Trophoblast cell (in vitro differentiated cells and primary cell): Measurements from ENCODE around the gene FAXC.

ENCODE experiments used
- DNase-seq, 2 donors: peaks; one replicate each; pipeline ENCODE4 v3.0.0-alpha.2; 2016
- H2AFZ ChIP-seq: 2 replicates; pipeline ENCODE4 v1.6.1; 2013; ENCODE audit warnings: low read length, moderate library complexity, mild to moderate bottlenecking; ENCODE audit not compliant: insufficient read depth, poor library complexity
- H2AK5ac ChIP-seq: 2 replicates; pipeline ENCODE4 v1.6.1; 2013; ENCODE audit warnings: mild to moderate bottlenecking, low read length
- H2BK120ac ChIP-seq: 2 replicates; pipeline ENCODE4 v1.6.1; 2013; ENCODE audit warnings: low read length, mild to moderate bottlenecking, moderate library complexity; ENCODE audit not compliant: insufficient read depth, poor library complexity
- H2BK12ac ChIP-seq: 2 replicates; pipeline ENCODE4 v1.6.1; 2013; ENCODE audit warnings: mild to moderate bottlenecking, low read length, moderate library complexity
- H2BK5ac ChIP-seq: 2 replicates; pipeline ENCODE4 v1.6.1; 2013; ENCODE audit warnings: low read length, low read depth, moderate library complexity, mild to moderate bottlenecking; ENCODE audit not compliant: poor library complexity
- H3K14ac ChIP-seq: 2 replicates; pipeline ENCODE4 v1.6.1; 2013; ENCODE audit warnings: mild to moderate bottlenecking, low read length
- H3K18ac ChIP-seq: 2 replicates; pipeline ENCODE4 v1.6.1; 2013; ENCODE audit warnings: mild to moderate bottlenecking, low read length
- H3K23ac ChIP-seq: 2 replicates; pipeline ENCODE4 v1.6.1; 2013; ENCODE audit warnings: low read length
- H3K27ac ChIP-seq: 2 replicates; pipeline ENCODE4 v1.5.1; 2013; ENCODE audit warnings: low read depth, mild to moderate bottlenecking, inconsistent platforms, low read length, moderate library complexity
- H3K27me3 ChIP-seq: 2 replicates; pipeline ENCODE4 v1.6.1; 2013; ENCODE audit warnings: inconsistent platforms, mild to moderate bottlenecking, low read length, moderate library complexity; ENCODE audit not compliant: insufficient read depth
- H3K36me3 ChIP-seq, 2 experiments: 1 replicate in 1 of 2; 2 replicates in 1 of 2; pipeline ENCODE4 v1.6.1; 2013; ENCODE audit warnings: low read length in 2 of 2, mild to moderate bottlenecking in 2 of 2, moderate library complexity in 1 of 2; ENCODE audit not compliant: insufficient read depth in 2 of 2, control insufficient read depth in 1 of 2
- H3K4ac ChIP-seq: 2 replicates; pipeline ENCODE4 v1.6.1; 2013; ENCODE audit warnings: low read depth, mild to moderate bottlenecking, low read length, moderate library complexity
- H3K4me1 ChIP-seq, 2 experiments: 1 replicate in 1 of 2; 2 replicates in 1 of 2; pipeline ENCODE4 v1.6.1; 2013; ENCODE audit warnings: low read length in 2 of 2, mild to moderate bottlenecking in 2 of 2, moderate library complexity in 1 of 2; ENCODE audit not compliant: insufficient read depth in 2 of 2, control insufficient read depth in 1 of 2
- H3K4me2 ChIP-seq: 2 replicates; pipeline ENCODE4 v1.6.1; 2013; ENCODE audit warnings: inconsistent platforms, mild to moderate bottlenecking, low read length, moderate library complexity
- H3K4me3 ChIP-seq: 2 replicates; pipeline ENCODE4 v1.5.1; 2013; ENCODE audit warnings: mild to moderate bottlenecking, low read depth, low read length, inconsistent platforms
- H3K79me1 ChIP-seq: one replicate; pipeline ENCODE4 v1.6.1; 2013; ENCODE audit warnings: low read length
- H3K79me2 ChIP-seq: 2 replicates; pipeline ENCODE4 v1.6.1; 2013; ENCODE audit warnings: low read length, mild to moderate bottlenecking; ENCODE audit not compliant: control insufficient read depth, insufficient read depth, poor library complexity
- H3K9ac ChIP-seq: 2 replicates; pipeline ENCODE4 v1.6.1; 2013; ENCODE audit warnings: mild to moderate bottlenecking, low read length
- H3K9me3 ChIP-seq: 2 replicates; pipeline ENCODE4 v1.6.1; 2013; ENCODE audit warnings: low read depth, mild to moderate bottlenecking, control low read depth, inconsistent platforms, low read length; ENCODE audit not compliant: insufficient read depth
- H4K12ac ChIP-seq: 2 replicates; pipeline ENCODE4 v1.6.1; 2013; ENCODE audit warnings: low read depth, mild to moderate bottlenecking, low read length, moderate library complexity
- H4K8ac ChIP-seq: 2 replicates; pipeline ENCODE4 v1.6.1; 2013; ENCODE audit warnings: low read depth, mild to moderate bottlenecking, low read length, moderate library complexity
- H4K91ac ChIP-seq: one replicate; pipeline ENCODE4 v1.6.1; 2013; ENCODE audit warnings: low read depth, mild to moderate bottlenecking, low read length, moderate library complexity
- WGBS: extraction: QIAGEN DNeasy Blood & Tissue Kit; methylation state at CpG from one replicate; pipeline ENCODE4 v1.1.7; 2013; ENCODE audit warnings: missing lambda C conversion rate; ENCODE audit not compliant: insufficient read length, insufficient coverage; ENCODE audit errors: extremely low coverage; 5-methylcytosine and 5-hydroxymethylcytosine counted together

FAXC gene

GRCh38 chr6:99254616-99255550 lies 94.6 kb downstream of the FAXC start:
- Histone ChIP-seq H3K4me3 (no peak overlapping the region), H3K79me1 (no peaks in the 10 kb centered on the region), H3K23ac (no peak overlapping the region)

GRCh38 chr6:99253271-99253670 lies 96.2 kb downstream of the FAXC start:
- H4K91ac ChIP-seq: no peak overlapping the region
- no peak overlapping the region for H3K14ac ChIP-seq
- no peaks in the 10 kb centered on the region for H3K4me1 ChIP-seq
- no peaks in the 10 kb centered on the region for H3K36me3 ChIP-seq
- H3K4me3 ChIP-seq: no peak overlapping the region
- no peaks in the 10 kb centered on the region for H3K79me2 ChIP-seq
- no peak overlapping the region for H2BK12ac ChIP-seq
- no peak overlapping the region for H2BK5ac ChIP-seq
- no peak overlapping the region for H2AFZ ChIP-seq
- no CpG with 5 or more reads among the region's 2 CpGs for WGBS
- no peak for DNase-seq
- no peak overlapping the region for H3K27ac ChIP-seq
- H4K12ac ChIP-seq: no peak overlapping the region
- no peak overlapping the region for H3K9ac ChIP-seq
- no peaks in the 10 kb centered on the region for H3K27me3 ChIP-seq
- no peak overlapping the region for H2AK5ac ChIP-seq
- H3K79me1 ChIP-seq: no peaks in the 10 kb centered on the region
- no peak overlapping the region for H3K4me2 ChIP-seq
- no peak overlapping the region for H2BK120ac ChIP-seq
- no peak overlapping the region for H3K4ac ChIP-seq
- no peak overlapping the region for H3K18ac ChIP-seq
- H3K23ac ChIP-seq: no peak overlapping the region
- no peaks in the 10 kb centered on the region for H3K9me3 ChIP-seq
- H4K8ac ChIP-seq: no peak overlapping the region

More at GRCh38 chr6:99254616-99255550, 94.6 kb downstream of the FAXC start:
- no peak overlapping the region for H4K12ac ChIP-seq
- H2BK5ac ChIP-seq: no peak overlapping the region
- H3K18ac ChIP-seq: no peak overlapping the region
- H3K14ac ChIP-seq: no peak overlapping the region
- H2BK12ac ChIP-seq: no peak overlapping the region
- H3K27ac ChIP-seq: no peak overlapping the region
- H3K4me1 ChIP-seq: no peaks in the 10 kb centered on the region
- H3K9me3 ChIP-seq: no peaks in the 10 kb centered on the region
- H3K4me2 ChIP-seq: no peak overlapping the region
- DNase-seq: no peak
- H3K4ac ChIP-seq: no peak overlapping the region
- H3K79me2 ChIP-seq: no peaks in the 10 kb centered on the region
- no peak overlapping the region for H4K91ac ChIP-seq
- no CpG with 5 or more reads among the region's 20 CpGs for WGBS
- no peak overlapping the region for H2AK5ac ChIP-seq
- H2BK120ac ChIP-seq: no peak overlapping the region
- H3K27me3 ChIP-seq: no peaks in the 10 kb centered on the region
- H4K8ac ChIP-seq: no peak overlapping the region
- no peak overlapping the region for H3K9ac ChIP-seq
- no peaks in the 10 kb centered on the region for H3K36me3 ChIP-seq
- no peak overlapping the region for H2AFZ ChIP-seq

- no peak overlapping the region for H3K9ac ChIP-seq
- H3K4me2 ChIP-seq: no peak overlapping the region
- no peaks in the 10 kb centered on the region for H3K79me1 ChIP-seq
- no CpG with 5 or more reads among the region's 9 CpGs for WGBS
- no peak overlapping the region for H2BK5ac ChIP-seq
- H3K36me3 ChIP-seq: no peaks in the 10 kb centered on the region
- H3K4ac ChIP-seq: no peak overlapping the region
- no peak overlapping the region for H3K18ac ChIP-seq
- H3K4me3 ChIP-seq: no peak overlapping the region
- no peaks in the 10 kb centered on the region for H3K27me3 ChIP-seq
- H3K4me1 ChIP-seq: no peaks in the 10 kb centered on the region
- no peaks in the 10 kb centered on the region for H3K9me3 ChIP-seq
- H2AK5ac ChIP-seq: no peak overlapping the region
- no peak overlapping the region for H4K12ac ChIP-seq
- no peak overlapping the region for H2BK12ac ChIP-seq
- H4K91ac ChIP-seq: no peak overlapping the region
- H3K14ac ChIP-seq: no peak overlapping the region
- no peak overlapping the region for H3K27ac ChIP-seq
- H2BK120ac ChIP-seq: no peak overlapping the region
- H2AFZ ChIP-seq: no peak overlapping the region
- no peak overlapping the region for H3K23ac ChIP-seq
- DNase-seq: no peak
- no peaks in the 10 kb centered on the region for H3K79me2 ChIP-seq
- no peak overlapping the region for H4K8ac ChIP-seq
Observed at GRCh38 chr6:99252421-99252820, 97.1 kb downstream of the FAXC start.

- Histone ChIP-seq H3K4me2 (no peak overlapping the region), H2BK120ac (no peak overlapping the region), H4K91ac (no peak overlapping the region), H3K79me1 (no peaks in the 10 kb centered on the region), H3K36me3 (no peaks in the 10 kb centered on the region), H3K27ac (no peak overlapping the region), H2BK5ac (no peak overlapping the region), H3K4me1 (no peaks in the 10 kb centered on the region), H3K23ac (no peak overlapping the region), H2AFZ (no peak overlapping the region), H3K9me3 (no peaks in the 10 kb centered on the region), H3K9ac (no peak overlapping the region), H3K4me3 (no peak overlapping the region), H3K4ac (no peak overlapping the region), H2BK12ac (no peak overlapping the region), H3K27me3 (no peaks in the 10 kb centered on the region), H2AK5ac (no peak overlapping the region), H3K18ac (no peak overlapping the region), H4K12ac (no peak overlapping the region), H3K79me2 (no peaks in the 10 kb centered on the region), H4K8ac (no peak overlapping the region), H3K14ac (no peak overlapping the region)
- DNase-seq: no peak
- WGBS: no CpG with 5 or more reads among the region's 2 CpGs
Observed at GRCh38 chr6:99250476-99250875, 99.0 kb downstream of the FAXC start.
